LoVo (cell line): Measurements from ENCODE around the gene ZNF335.
"Not testable (repeated sequence)": the region's sequence is repeated elsewhere in the genome, so short reads cannot be mapped to it uniquely, and the experiment has no call there.

Experiments
- DNase-seq: peaks from one replicate; pipeline ENCODE4 v3.0.0-alpha.2; 2016; ENCODE audit warnings: low spot score

The ZNF335 gene

GRCh38 chr20:45909817-45910669 lies 62.0 kb downstream of the ZNF335 start:
- DNase-seq = no peak

GRCh38 chr20:45909336-45909808 lies 62.6 kb downstream of the ZNF335 start:
- no peak for DNase-seq

GRCh38 chr20:45908084-45908483 lies 63.9 kb downstream of the ZNF335 start:
- no peak for DNase-seq

GRCh38 chr20:45907219-45907948 lies 64.6 kb downstream of the ZNF335 start:
- no peak for DNase-seq

- DNase-seq = no peak
These were observed 66.4 kb downstream of the ZNF335 start for GRCh38 chr20:45905505-45906079.

- no peak for DNase-seq
These were observed 67.2 kb downstream of the ZNF335 start for GRCh38 chr20:45904583-45905504.

GRCh38 chr20:45902199-45902701 lies 69.8 kb downstream of the ZNF335 start:
- DNase-seq = no peak

GRCh38 chr20:45901332-45901731 lies 70.7 kb downstream of the ZNF335 start:
- DNase-seq = not testable (repeated sequence)

- DNase-seq = no peak
These were observed 72.8 kb downstream of the ZNF335 start for GRCh38 chr20:45899046-45899835.
